Measurements from ENCODE around the gene TMEM164.

DNA sequence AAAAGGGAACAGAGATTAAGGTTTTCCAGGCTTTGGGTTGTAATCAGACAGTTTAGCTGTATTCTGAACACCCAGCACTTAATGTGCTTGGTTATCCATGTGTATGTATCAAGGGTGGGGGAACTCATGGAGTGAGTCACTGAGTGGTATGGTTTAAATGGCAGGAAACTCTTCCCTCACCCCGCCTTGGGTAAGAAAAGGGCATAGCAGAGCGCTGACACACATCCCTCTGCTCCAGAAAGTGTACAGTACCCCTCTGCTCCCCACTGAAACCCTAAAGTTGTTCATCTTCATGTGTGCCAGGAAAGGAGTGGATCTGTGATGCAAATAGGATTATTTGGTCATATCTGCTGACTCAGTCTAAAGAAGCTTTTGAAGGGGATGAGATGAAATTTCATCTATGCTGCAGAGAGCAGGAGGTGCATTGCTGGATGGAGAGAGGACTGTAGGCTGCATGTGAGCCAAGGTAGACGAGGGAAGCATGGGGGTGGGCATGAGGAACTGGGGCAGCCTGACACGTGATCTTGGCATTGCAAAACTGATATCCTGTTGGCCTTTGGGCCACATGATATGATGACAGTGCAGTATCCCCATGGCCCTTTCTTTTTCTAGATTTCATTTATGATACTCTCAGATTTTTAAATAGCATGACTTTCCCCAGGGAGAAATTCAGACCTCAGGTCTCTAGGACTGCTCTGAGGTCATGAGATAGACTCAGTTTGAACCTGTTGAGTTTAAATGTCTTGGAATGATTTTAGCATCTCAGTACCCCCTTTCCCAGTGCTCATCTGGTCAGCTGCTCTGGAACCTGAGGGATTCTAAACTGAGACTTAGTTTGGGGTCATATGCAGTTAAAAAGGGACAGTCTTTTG lies 84.8 kb downstream of the TMEM164 start:
- TF ChIP-seq, protein P1, sequence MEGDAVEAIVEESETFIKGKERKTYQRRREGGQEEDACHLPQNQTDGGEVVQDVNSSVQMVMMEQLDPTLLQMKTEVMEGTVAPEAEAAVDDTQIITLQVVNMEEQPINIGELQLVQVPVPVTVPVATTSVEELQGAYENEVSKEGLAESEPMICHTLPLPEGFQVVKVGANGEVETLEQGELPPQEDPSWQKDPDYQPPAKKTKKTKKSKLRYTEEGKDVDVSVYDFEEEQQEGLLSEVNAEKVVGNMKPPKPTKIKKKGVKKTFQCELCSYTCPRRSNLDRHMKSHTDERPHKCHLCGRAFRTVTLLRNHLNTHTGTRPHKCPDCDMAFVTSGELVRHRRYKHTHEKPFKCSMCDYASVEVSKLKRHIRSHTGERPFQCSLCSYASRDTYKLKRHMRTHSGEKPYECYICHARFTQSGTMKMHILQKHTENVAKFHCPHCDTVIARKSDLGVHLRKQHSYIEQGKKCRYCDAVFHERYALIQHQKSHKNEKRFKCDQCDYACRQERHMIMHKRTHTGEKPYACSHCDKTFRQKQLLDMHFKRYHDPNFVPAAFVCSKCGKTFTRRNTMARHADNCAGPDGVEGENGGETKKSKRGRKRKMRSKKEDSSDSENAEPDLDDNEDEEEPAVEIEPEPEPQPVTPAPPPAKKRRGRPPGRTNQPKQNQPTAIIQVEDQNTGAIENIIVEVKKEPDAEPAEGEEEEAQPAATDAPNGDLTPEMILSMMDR (optimal IDR thresholded peaks at IDR 0.05 in 1 of 3, IDR thresholded peaks at IDR 0.05 in 1 of 3, conservative IDR thresholded peaks at IDR 0.05 in 1 of 3; ENCODE audit: extremely low read depth in 1 of 3, insufficient read depth in 2 of 3, low read length in 3 of 3), result no peak
- TF ChIP-seq EZH2 (IDR thresholded peaks at IDR 0.05; ENCODE audit: low read length), result no peak
